Cardiac muscle cell (in vitro differentiated cells and primary cell): ENCODE data around the gene GSTCD. TPM values are rescaled to one million over a fixed set of nuclear protein-coding genes. Genes with fewer than 3 reads are reported as not detected.

Source experiments
- DNase-seq, 2 donors: peaks; one replicate each; pipeline versions ENCODE4 v3.0.0 to v3.0.0-alpha.2; 2010 to 2017; ENCODE audit warnings: low read depth in 1 of 2, low spot score in 1 of 2
- H3K27ac ChIP-seq: fragments of 200-600 bp; sonication (generic); 2 replicates; pipeline ENCODE4 v1.5.1; 2016
- H3K27me3 ChIP-seq: fragments of 200-600 bp; sonication (generic); 2 replicates; pipeline ENCODE4 v1.6.0; 2016; ENCODE audit warnings: control low read depth
- H3K36me3 ChIP-seq: fragments of 200-600 bp; sonication (generic); 2 replicates; pipeline ENCODE4 v1.5.1; 2016; ENCODE audit warnings: control low read depth
- H3K4me1 ChIP-seq: fragments of 200-600 bp; sonication (generic); 2 replicates; pipeline ENCODE4 v1.8.1; 2017; ENCODE audit warnings: low read depth, mild to moderate bottlenecking, mixed run types
- H3K4me3 ChIP-seq: fragments of 200-600 bp; sonication (generic); 2 replicates; pipeline ENCODE4 v1.5.1; 2016; ENCODE audit warnings: mild to moderate bottlenecking
- H3K9me3 ChIP-seq: fragments of 200-600 bp; sonication (generic); 2 replicates; pipeline ENCODE4 v1.5.1; 2017; ENCODE audit warnings: low read depth, mild to moderate bottlenecking, control low read depth
- CTCF ChIP-seq: IDR thresholded peaks from 2 replicates; pipeline ENCODE4 v1.5.1; 2012; ENCODE audit warnings: low read depth, mild to moderate bottlenecking, low read length
- polyA plus RNA-seq: library from polyadenylated mRNA; unstranded; fragments of >200 nt; fragmentation: Nextera tagmentation; extraction: Ambion mirVana; gene quantifications from 2 replicates; pipeline ENCODE4 v1.2.1, GENCODE V29; 2016
- total RNA-seq: library from RNA; depleted of rRNA; stranded (reverse); fragments of >200 nt; gene quantifications from 2 replicates; pipeline ENCODE4 v1.2.3, GENCODE V29; 2016

Gene GSTCD
- total and polyA plus RNA-seq, 2 experiments from 2014 or later = 6.9 to 22.3 TPM

GRCh38 chr4:105666693-105667092, 41.9 kb upstream of the GSTCD start:
- DNase-seq = peak; percentile 30 to 71
- H3K9me3 ChIP-seq = no peaks in the 10 kb centered on the region
- H3K27me3 ChIP-seq = peaks cover 3% of the 10 kb centered on the region
- no peaks in the 10 kb centered on the region for H3K4me1 ChIP-seq
- peak; percentile 44 for TF ChIP-seq CTCF
- no peak overlapping the region for H3K4me3 ChIP-seq
- H3K27ac ChIP-seq = no peak overlapping the region
- no peaks in the 10 kb centered on the region for H3K36me3 ChIP-seq

- Histone ChIP-seq H3K36me3 (no peaks in the 10 kb centered on the region), H3K9me3 (no peaks in the 10 kb centered on the region), H3K27ac (no peak overlapping the region), H3K27me3 (no peaks in the 10 kb centered on the region), H3K4me3 (no peak overlapping the region), H3K4me1 (no peaks in the 10 kb centered on the region)
- DNase-seq = no peak
- TF ChIP-seq CTCF = no peak
These were observed 37.9 kb upstream of the GSTCD start for GRCh38 chr4:105670684-105671083.

DNA sequence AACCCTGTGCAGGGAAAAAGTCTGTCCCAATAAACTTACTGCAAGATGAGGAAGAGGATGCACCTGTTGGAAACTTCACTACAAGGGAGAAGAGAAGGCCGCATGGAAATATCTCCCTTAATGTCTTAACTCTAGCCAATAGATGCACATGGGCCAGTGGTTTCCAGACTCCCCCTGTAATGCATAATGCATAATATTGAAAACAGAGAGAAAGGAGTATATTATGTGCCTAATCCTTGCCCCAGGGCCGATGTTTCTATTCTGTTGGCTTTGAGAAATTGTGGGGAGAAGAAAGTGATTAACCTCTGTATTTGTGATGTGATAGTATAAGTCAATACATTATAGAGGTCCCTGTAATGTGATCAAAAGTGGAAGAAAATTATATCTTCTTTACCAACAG, 37.3 kb upstream of the GSTCD start:
- no peak overlapping the region for H3K4me3 ChIP-seq
- no peak for DNase-seq
- no peaks in the 10 kb centered on the region for H3K27me3 ChIP-seq
- no peak for TF ChIP-seq CTCF
- H3K4me1 ChIP-seq = no peaks in the 10 kb centered on the region
- no peaks in the 10 kb centered on the region for H3K36me3 ChIP-seq
- no peak overlapping the region for H3K27ac ChIP-seq
- no peaks in the 10 kb centered on the region for H3K9me3 ChIP-seq

- H3K4me1 ChIP-seq = no peaks in the 10 kb centered on the region
- DNase-seq = no peak
- no peaks in the 10 kb centered on the region for H3K27me3 ChIP-seq
- TF ChIP-seq CTCF = no peak
- H3K9me3 ChIP-seq = no peaks in the 10 kb centered on the region
- H3K27ac ChIP-seq = no peak overlapping the region
- H3K4me3 ChIP-seq = no peak overlapping the region
- H3K36me3 ChIP-seq = no peaks in the 10 kb centered on the region
These were observed 34.6 kb upstream of the GSTCD start for GRCh38 chr4:105674011-105674410.

GRCh38 chr4:105677709-105678108, 30.9 kb upstream of the GSTCD start:
- no peak for TF ChIP-seq CTCF
- no peak for DNase-seq
- H3K4me1 ChIP-seq = no peaks in the 10 kb centered on the region
- H3K27ac ChIP-seq = no peak overlapping the region
- H3K4me3 ChIP-seq = no peak overlapping the region
- H3K27me3 ChIP-seq = no peaks in the 10 kb centered on the region
- H3K9me3 ChIP-seq = no peaks in the 10 kb centered on the region
- H3K36me3 ChIP-seq = peaks cover 10% of the 10 kb centered on the region

GRCh38 chr4:105679186-105679585, 29.4 kb upstream of the GSTCD start:
- no peak for TF ChIP-seq CTCF
- DNase-seq = no peak
- H3K4me1 ChIP-seq = no peaks in the 10 kb centered on the region
- H3K4me3 ChIP-seq = no peak overlapping the region
- H3K9me3 ChIP-seq = no peaks in the 10 kb centered on the region
- no peak overlapping the region for H3K27ac ChIP-seq
- H3K36me3 ChIP-seq = peaks cover 22% of the 10 kb centered on the region
- no peaks in the 10 kb centered on the region for H3K27me3 ChIP-seq
